MM.1S (cell line): ENCODE results near the gene CLEC16A.

Experiments
- DNase-seq: peaks from one replicate; pipeline ENCODE4 v3.0.0-alpha.2; 2015
- H2AFZ ChIP-seq: fragments of 300-600 bp; sonication (generic); 2 replicates; pipeline ENCODE4 v1.6.0; 2016; ENCODE audit warnings: antibody characterized with exemption, low read length
- H3F3A ChIP-seq: fragments of 300-600 bp; sonication (generic); 2 replicates; pipeline ENCODE4 v1.6.1; 2016; ENCODE audit warnings: mild to moderate bottlenecking, antibody characterized with exemption, low read length, moderate library complexity, mixed read lengths; ENCODE audit not compliant: insufficient read depth
- H3K27ac ChIP-seq: fragments of 300-600 bp; sonication (generic); 2 replicates; pipeline ENCODE4 v1.5.1; 2016; ENCODE audit warnings: mild to moderate bottlenecking, low read length
- H3K27me3 ChIP-seq: fragments of 300-600 bp; sonication (generic); replicated peaks from 2 replicates; pipeline ENCODE4 v1.6.0; 2016; ENCODE audit warnings: low read length; ENCODE audit not compliant: insufficient read depth
- H3K36me3 ChIP-seq: fragments of 300-600 bp; sonication (generic); replicated peaks from 2 replicates; pipeline ENCODE4 v1.6.1; 2016; ENCODE audit warnings: mild to moderate bottlenecking, low read length, mixed read lengths; ENCODE audit not compliant: insufficient read depth
- H3K4me1 ChIP-seq: fragments of 300-600 bp; sonication (generic); 2 replicates; pipeline ENCODE4 v1.6.1; 2016; ENCODE audit warnings: low read length, mixed read lengths
- H3K4me2 ChIP-seq: fragments of 300-600 bp; sonication (generic); 2 replicates; pipeline ENCODE4 v1.6.0; 2016; ENCODE audit warnings: low read depth, low read length
- H3K4me3 ChIP-seq: fragments of 300-600 bp; sonication (generic); 2 replicates; pipeline ENCODE4 v1.5.1; 2016; ENCODE audit warnings: low read length, mixed read lengths
- H3K79me2 ChIP-seq: fragments of 300-600 bp; sonication (generic); 2 replicates; pipeline ENCODE4 v1.6.1; 2016; ENCODE audit warnings: mixed run types, low read length, mixed read lengths
- H3K9ac ChIP-seq: fragments of 300-600 bp; sonication (generic); 2 replicates; pipeline ENCODE4 v1.6.1; 2016; ENCODE audit warnings: low read length, mixed read lengths
- H3K9me2 ChIP-seq: fragments of 300-600 bp; sonication (generic); replicated peaks from 2 replicates; pipeline ENCODE4 v1.6.1; 2016; ENCODE audit warnings: mild to moderate bottlenecking, low read length, mixed read lengths; ENCODE audit not compliant: insufficient read depth
- H3K9me3 ChIP-seq: fragments of 300-600 bp; sonication (generic); replicated peaks from 2 replicates; pipeline ENCODE4 v1.6.1; 2016; ENCODE audit warnings: mild to moderate bottlenecking, low read length, mixed read lengths; ENCODE audit not compliant: insufficient read depth
- H4K20me1 ChIP-seq: fragments of 300-600 bp; sonication (generic); 2 replicates; pipeline ENCODE4 v1.6.1; 2016; ENCODE audit warnings: mild to moderate bottlenecking, low read length, moderate library complexity, mixed read lengths; ENCODE audit not compliant: insufficient read depth
- CTCF ChIP-seq: fragments of 300-600 bp; sonication (generic); IDR thresholded peaks from 2 replicates; pipeline ENCODE4 v1.5.1; 2016; ENCODE audit warnings: antibody characterized with exemption, low read length, mixed read lengths
- EZH2 ChIP-seq: fragments of 300-600 bp; sonication (generic); optimal IDR thresholded peaks from 2 replicates; pipeline ENCODE3; 2017; ENCODE audit warnings: low read depth, mild to moderate bottlenecking, antibody characterized with exemption, low read length, mixed read lengths
- EZH2phosphoT487 ChIP-seq: fragments of 300-600 bp; sonication (generic); IDR thresholded peaks from 2 replicates; pipeline ENCODE4 v1.6.1; 2018; ENCODE audit warnings: antibody characterized with exemption, low read length

The CLEC16A gene

GRCh38 chr16:11108466-11108805 lies 164.1 kb downstream of the CLEC16A start:
- Histone ChIP-seq H3K9ac (no peak overlapping the region), H4K20me1 (no peaks in the 10 kb centered on the region), H3K9me2 (no peaks in the 10 kb centered on the region), H3K4me2 (no peak overlapping the region), H3K79me2 (no peaks in the 10 kb centered on the region), H3K36me3 (no peaks in the 10 kb centered on the region), H3K27me3 (no peaks in the 10 kb centered on the region), H3F3A (peaks cover 8% of the 10 kb centered on the region), H3K9me3 (no peaks in the 10 kb centered on the region), H3K4me3 (no peak overlapping the region), H3K4me1 (peaks cover 18% of the 10 kb centered on the region), H2AFZ (no peak overlapping the region), H3K27ac (no peak overlapping the region)
- TF ChIP-seq EZH2 (no peak), CTCF (no peak), EZH2phosphoT487 (no peak)
- no peak for DNase-seq

- no peak overlapping the region for H3K4me2 ChIP-seq
- H3K4me1 ChIP-seq, result peaks cover 14% of the 10 kb centered on the region
- H3K27ac ChIP-seq, result no peak overlapping the region
- H3K4me3 ChIP-seq, result no peak overlapping the region
- H3K27me3 ChIP-seq, result no peaks in the 10 kb centered on the region
- H2AFZ ChIP-seq, result no peak overlapping the region
- DNase-seq, result no peak
- H3F3A ChIP-seq, result peaks cover 8% of the 10 kb centered on the region
- no peaks in the 10 kb centered on the region for H3K9me3 ChIP-seq
- H3K36me3 ChIP-seq, result no peaks in the 10 kb centered on the region
- no peak overlapping the region for H3K9ac ChIP-seq
- no peak for TF ChIP-seq CTCF
- TF ChIP-seq EZH2, result no peak
- TF ChIP-seq EZH2phosphoT487, result no peak
- no peaks in the 10 kb centered on the region for H3K9me2 ChIP-seq
- H4K20me1 ChIP-seq, result no peaks in the 10 kb centered on the region
- H3K79me2 ChIP-seq, result no peaks in the 10 kb centered on the region
Observed at GRCh38 chr16:11109566-11109965, 165.2 kb downstream of the CLEC16A start.

GRCh38 chr16:11111150-11111549 lies 166.8 kb downstream of the CLEC16A start:
- H3K27ac ChIP-seq, result no peak overlapping the region
- TF ChIP-seq EZH2phosphoT487 (no peak), EZH2 (no peak), CTCF (no peak)
- no peaks in the 10 kb centered on the region for H3K79me2 ChIP-seq
- no peaks in the 10 kb centered on the region for H3F3A ChIP-seq
- H2AFZ ChIP-seq, result no peak overlapping the region
- no peak overlapping the region for H3K4me3 ChIP-seq
- H3K9me3 ChIP-seq, result no peaks in the 10 kb centered on the region
- no peaks in the 10 kb centered on the region for H3K36me3 ChIP-seq
- H3K9me2 ChIP-seq, result no peaks in the 10 kb centered on the region
- no peaks in the 10 kb centered on the region for H3K27me3 ChIP-seq
- H3K4me2 ChIP-seq, result no peak overlapping the region
- DNase-seq, result no peak
- H3K9ac ChIP-seq, result no peak overlapping the region
- H3K4me1 ChIP-seq, result no peaks in the 10 kb centered on the region
- H4K20me1 ChIP-seq, result no peaks in the 10 kb centered on the region
